GM19035 (cell line): Measurements from ENCODE around the gene DSCAM.

Experiments
- ATAC-seq: cut with Tn5 transposase; IDR thresholded peaks from one replicate; pipeline ENCODE4 v1.9.1; 2021; ENCODE audit not compliant: unreplicated experiment

DSCAM gene

GRCh38 chr21:39965026-39965425 lies 881.9 kb downstream of the DSCAM start:
- ATAC-seq = no peak

- no peak for ATAC-seq
Observed at GRCh38 chr21:39961251-39961650, 885.7 kb downstream of the DSCAM start.
